Stimulated activated CD4-positive, alpha-beta T cell treated with anti-CD3 and anti-CD28 coated beads, Interleukin-12 subunit alpha, Interleukin-12 subunit beta, amount 100 ng/mL, for 4 hours (primary cell): ENCODE results near the gene UNC45A.

Experiments
- DNase-seq: peaks from one replicate; pipeline ENCODE4 v3.0.0-alpha.2; 2020

The UNC45A gene

DNA sequence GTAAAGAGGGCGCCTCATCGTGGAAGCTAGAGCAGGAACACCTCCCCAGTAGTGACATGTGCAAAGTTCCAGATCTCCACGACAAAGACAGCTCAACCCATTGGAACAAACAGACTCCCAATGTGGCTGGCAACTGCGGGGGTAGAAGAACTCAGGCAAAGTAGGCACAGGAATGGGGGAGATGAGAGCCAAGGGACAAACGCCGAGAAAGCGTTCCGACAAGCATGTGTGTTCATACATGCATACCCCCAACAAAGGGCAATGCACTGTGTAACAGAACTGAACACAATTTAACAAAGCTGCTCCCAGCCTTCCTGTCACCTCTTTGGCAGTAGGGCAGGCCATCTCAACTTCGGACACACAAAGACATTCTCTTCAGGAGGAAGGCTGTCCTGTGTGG lies 31.2 kb downstream of the UNC45A start:
- DNase-seq: no peak

DNA sequence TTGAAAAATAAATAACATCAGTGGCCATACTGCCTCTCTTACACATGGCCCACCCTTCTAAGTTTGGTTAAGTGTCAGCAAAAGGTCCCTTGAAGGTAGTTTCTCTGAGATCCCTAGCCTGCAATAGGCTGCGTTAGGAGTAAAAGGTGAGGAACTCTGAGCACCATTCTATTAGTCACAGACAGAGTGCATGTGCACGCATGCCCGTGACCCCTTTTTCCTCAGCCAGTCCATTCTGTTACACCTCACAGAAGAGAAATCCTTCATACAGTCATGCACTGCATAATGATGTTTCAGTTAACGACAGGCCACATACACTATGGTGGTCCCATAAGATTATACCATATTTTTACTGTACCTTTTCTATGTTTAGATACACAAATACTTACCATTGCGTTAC lies 32.1 kb downstream of the UNC45A start:
- no peak for DNase-seq

DNA sequence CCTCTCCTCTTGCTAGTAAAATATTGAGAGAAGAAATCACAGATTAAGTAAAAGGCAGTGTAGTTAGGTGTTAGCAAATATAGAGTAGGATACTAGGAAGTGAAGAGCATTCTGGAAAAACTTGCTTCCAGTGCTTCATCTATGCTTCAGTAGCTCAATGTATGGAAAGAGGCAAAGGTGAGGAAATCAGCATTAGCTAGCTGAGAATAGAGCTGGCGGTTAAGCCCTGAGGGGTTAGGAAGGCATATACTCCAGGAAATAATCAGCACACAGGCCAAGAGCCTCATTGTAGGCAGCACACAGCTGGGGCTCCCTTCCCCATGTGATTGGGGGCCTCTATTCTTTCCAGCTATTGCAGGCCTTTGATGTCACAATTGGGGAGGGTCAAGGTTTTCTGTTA lies 33.3 kb downstream of the UNC45A start:
- DNase-seq: no peak

DNA sequence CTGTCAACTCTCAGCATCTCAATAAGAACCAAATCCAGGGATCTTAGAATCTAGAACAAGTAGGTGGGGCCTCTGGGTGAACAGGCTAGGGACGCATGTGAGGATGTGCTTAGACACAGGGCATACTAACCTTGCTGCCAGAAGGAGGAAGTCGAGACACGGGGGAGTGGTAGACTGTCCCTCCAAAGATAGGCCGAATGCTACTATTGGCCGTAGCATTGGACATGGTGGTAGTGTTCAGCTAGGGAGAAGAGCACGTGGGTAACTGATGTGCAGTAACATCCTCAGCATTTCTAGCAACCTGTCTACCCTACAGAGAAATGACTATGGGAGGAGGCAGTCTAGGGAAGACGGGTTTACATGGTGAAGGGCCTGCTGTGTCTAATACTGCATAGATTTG lies 35.2 kb downstream of the UNC45A start:
- no peak for DNase-seq

DNA sequence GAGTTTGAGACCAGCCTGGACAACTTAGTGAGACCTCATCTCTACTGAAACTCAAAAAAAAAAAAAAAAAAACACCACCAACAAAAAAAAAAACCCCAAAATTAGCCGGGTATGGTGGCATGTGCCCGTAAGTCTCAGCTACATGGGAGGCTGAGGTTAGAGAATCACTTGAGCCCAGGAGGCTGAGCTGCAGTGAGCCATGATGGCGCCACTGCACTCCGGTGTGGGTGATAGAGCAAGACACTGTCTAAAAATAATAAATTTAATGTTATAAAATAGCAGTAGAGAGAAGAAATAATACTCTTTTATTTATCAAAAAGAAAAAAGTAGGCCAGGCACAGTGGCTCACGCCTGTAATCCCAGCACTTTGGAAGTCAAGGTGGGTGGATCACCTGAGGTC lies 37.0 kb downstream of the UNC45A start:
- DNase-seq: no peak

DNA sequence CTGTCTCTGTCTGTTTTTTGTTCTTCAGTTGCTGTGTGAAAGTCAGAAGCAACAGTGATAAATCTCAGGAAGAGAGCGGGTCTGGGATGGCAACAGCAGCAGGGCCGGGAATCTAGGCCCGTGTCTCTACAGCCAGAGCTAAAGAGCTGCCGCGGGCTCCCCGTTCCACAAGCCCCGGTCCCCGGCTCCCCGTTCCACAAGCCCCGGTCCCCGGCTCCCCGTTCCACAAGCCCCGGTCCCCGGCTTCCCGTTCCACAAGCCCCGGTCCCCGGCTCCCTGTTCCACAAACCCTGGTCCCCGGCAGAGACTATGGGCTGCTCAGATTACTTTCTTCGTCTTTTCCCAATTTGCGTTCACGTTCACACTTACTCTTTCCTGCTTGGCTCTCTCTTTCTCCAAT lies 39.1 kb downstream of the UNC45A start:
- no peak for DNase-seq

DNA sequence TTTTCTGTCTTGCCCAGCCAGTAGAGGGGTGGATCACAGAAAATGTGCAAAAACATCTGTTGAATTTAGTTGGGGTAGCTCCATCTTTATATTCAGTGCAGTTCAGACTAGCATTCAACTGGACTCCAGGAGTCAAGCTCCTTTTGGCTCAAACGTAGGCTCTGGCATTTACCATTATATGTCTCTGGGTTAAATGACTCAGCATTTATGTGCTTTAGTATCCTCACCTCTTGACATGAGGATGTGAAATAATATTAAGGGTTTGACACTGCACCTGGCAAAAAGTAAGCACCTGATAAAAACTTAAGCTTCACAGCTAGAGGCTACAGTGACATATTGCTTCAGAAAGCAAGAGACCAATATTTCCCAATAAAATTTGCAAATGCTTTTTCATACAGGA lies 44.5 kb downstream of the UNC45A start:
- no peak for DNase-seq

DNA sequence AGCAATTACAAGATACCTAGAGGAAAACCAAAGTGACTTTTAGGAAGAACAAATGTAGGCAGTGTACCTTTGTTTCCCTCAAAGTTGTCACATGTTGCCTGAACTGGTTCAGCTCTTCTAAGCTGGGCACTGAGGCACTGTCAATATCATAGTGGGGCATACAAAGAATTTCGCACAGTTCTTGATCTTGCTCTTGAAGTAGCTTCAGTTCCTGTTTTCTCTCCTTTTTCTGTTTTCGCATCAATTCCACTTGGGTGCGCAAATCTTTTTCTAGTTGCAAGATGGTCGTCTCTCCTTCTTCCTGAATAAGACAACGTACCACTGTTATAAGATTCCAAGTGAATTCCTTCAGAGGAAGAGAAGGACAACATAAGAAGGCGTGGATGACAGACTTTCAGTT lies 46.6 kb downstream of the UNC45A start:
- no peak for DNase-seq

DNA sequence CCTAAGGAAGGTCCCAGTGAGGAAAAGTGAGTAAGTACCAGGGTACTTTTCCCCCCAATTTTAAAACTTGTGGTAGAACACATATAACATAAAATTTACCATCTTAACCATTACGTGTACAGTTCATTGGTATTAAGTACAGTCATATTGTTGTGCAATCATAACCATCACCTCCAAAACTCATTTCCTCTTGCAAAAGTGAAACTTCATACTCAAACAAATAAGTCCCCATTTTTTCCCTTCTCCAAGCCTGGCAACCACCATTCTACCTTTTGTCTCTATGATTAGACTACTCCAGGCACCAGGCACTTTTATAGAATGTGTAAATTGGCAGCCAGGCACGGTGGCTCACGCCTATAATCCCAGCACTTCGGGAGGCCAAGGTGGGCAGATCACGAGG lies 47.0 kb downstream of the UNC45A start:
- DNase-seq: no peak

DNA sequence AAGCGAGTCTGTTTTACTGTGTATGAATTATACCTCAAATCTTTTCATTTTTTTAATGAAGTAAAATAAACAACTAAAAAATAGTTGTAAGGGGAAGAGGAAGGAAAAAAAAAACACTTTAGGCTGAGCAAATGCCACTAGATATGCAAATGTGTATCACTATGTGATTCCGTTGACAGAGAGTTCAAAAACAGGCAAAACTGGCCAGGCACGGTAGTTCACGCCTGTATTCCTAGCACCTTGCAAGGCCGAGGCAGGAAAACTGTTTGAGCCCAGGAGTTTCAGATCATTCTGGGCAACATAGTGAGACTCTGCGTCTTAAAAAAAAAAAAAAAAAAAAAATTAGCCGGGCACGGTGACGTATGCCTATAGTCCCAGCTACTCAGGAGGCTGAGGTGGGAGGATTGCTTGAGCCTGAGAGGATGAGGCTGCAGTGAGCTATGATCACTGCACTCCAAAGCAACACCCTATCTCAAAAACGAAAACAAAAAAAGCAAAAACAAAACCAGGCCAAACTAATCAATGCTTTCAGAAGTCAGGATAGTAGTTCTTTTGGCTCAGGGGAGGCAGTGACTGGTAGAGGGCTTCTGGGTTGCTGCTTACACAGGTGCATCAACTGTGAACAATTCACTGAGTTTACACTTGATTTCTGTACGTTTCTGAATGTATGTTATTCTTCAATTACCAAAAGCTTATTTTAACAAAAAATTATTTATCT lies 51.9 kb downstream of the UNC45A start:
- DNase-seq: no peak

DNA sequence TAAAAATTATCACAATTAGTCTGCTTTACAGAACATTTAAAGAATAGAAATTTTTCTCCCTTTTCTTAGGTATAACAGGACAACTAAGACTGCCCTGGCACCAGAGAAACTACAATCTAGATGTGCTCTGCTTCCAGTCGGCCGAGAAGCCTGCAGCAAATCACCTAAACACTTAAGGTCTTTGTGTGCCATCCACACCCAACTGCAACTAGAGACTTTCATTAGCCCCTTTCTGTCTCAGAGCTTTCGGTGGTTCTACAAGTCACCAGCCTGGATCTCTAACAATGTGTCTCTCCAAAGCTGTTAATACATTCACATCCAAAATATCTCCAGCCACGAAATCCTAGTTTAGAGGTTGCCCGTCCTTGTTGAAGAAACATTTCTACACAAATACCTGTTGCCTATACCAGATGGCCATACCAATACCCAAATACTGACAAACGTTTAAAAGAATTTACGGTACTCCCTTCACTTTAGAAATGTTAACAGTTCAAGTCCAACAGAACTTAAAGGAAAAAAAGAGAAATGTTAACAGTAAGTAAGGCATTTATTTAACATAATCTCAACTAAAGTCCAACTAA lies 52.6 kb downstream of the UNC45A start:
- no peak for DNase-seq

DNA sequence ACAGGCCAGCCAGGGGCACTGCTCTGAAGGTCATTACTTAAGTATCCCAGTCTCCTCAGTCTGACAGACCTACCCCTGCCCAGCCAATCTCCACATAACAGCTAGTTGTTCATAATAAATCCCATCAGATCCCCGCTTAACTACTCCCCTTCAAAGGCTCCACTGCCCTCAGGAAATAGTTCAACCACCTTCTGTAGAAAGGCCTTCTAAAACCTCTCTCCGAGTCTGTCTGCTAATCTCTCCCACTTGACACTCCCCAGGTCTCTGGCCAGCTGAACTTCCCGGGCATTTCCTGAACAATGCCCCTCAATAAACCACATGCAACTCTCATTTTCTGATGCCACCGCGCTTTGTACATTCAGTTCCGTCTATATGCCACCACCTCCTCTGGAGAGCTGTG lies 53.2 kb downstream of the UNC45A start:
- no peak for DNase-seq

DNA sequence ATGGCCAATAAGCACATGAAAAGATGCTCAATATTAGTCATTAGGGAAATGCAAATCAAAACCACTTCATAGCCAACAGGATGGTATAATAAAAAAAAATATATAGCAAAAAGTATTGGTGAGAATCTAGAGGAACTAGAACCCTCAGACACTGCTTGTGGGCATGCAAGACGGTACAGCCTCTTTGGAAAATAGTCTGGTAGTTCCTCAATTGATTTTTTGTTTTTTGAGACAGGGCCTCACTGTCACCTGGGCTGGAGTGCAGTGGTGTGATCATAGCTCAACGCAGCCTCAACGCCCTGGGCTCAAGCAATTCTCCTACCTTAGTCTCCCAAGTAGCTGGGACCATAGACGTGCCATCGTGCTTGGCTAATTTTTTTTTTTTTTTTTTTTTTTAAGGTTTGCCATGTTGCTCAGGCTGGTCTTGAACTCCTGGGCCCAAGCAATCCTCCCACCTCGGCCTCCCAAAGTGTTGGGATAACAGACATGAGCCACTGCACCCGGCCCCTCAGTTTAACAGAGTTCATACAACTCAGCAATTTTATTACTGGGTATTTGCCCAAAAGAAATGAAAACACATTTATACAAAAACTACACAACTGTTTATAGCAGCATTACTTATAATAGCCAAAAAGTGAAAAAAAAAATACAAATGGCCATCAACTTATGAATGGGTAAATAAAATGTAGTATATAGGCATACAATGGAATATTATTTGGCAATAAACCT lies 54.1 kb downstream of the UNC45A start:
- no peak for DNase-seq

DNA sequence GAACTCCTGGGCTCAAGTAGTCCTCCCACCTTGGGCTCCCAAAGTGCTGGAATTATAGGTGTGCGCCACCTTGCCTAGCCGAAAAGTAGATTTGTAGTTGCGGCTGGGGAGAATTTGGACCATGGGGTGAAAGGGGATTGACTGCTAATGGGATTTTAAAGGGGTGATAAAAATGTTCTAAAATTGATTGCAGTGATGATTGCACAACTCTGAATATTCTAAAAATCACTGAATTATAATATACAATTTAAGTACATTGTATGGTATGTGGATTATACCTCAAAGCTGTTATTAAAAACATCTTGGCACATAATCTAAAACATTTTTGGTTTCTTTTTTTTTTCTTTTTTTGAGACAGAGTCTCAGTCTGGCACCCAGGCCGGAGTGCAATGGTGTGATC lies 55.4 kb downstream of the UNC45A start:
- no peak for DNase-seq

DNA sequence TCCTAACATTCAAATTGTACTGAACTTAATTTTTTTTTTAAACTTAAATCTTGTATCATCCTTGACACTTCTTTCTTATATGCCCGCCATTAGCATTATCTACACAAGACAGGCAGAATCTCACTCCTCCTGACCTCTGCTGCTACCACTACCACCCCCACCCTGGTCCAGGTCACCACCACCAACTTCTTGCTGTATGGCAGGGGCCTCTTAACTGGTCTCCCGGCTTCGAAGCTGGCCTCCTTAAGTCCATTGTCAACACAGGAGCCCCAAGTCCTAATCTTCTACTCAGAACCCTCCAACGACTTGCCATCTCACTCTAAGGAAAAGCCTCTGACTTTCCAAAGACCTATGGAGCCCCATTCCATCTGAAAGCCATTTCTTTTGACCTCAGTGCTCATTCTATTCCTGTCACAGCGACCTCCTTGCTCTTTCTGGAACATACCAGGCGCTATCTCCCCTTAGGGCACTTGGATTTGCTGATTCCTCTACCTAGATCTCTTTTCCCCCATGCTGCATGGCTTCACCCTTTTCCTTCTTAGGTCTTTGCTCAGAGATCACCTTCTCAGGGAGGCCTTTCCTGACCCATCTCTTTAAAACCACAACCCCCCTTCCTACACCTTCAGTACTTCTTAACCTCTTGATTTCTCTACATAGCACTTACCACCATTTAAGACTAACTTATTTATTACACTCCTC lies 56.7 kb downstream of the UNC45A start:
- no peak for DNase-seq

DNA sequence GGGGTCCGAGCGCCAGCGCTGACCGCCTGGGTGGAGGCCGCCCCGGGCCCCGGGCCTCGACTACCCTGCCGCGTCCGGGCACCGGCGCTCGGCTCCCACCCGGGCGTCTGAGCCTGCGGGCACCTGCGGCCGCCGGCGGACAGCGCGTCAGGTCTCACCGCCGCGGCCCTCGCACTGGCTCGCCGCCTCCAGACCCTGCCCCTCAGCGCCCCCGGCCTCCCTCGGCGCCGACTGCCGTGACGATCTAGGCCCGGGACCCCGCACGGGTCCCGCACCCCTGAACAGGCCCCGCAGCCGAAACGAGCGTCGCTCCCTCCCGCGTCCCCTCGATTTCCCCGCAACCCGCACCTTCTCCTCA lies 59.0 kb downstream of the UNC45A start:
- DNase-seq: peak; percentile 6

DNA sequence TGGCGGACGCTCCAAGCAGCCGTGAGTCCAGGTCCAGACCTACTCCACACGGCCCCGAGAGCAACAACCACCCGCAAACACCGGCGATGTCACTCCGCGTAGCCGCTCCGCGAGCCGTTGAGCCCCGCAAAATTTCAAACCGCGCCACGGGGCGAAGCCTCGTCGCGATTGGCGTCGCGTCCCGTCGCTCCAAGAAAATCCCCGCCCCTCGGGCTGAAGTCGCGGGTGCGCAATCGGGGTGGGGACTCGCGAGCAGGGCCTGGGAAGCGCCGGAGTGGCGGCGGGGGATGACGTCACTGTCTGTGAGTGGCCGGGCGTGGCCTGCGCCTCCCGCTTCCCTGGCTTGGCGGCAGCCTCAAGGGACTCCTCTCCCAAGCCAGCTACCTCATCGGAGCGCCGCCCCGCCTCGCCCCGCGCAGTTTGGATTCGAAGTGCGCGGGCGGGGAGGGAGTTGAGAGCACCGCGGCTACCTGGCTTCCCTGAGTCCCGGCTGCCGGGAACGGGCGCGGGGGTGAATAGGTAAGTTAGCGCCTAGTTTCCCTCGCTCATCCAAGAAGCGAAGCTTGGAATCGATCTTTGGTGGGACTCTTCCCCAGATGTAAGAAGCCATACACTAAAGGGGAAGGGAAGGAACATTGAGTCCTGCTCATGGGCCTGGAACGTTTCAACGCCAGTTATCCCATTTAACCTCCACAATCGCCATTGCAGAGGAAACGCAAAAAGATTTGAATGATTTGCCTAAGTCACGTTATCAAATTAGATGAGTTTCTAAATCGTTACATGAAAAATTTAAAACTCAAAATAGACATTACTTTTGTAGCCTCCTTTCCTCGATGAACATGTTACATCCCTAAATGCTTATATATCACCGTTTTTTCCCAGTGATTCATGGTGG lies 59.6 kb downstream of the UNC45A start, which contains the start of gene PRC1:
TSS of gene PRC1 (minus strand) at position 119 of the 895 bp plus-strand sequence. CDS start at position 1, 118 bp downstream.
- DNase-seq: peak; percentile 97

DNA sequence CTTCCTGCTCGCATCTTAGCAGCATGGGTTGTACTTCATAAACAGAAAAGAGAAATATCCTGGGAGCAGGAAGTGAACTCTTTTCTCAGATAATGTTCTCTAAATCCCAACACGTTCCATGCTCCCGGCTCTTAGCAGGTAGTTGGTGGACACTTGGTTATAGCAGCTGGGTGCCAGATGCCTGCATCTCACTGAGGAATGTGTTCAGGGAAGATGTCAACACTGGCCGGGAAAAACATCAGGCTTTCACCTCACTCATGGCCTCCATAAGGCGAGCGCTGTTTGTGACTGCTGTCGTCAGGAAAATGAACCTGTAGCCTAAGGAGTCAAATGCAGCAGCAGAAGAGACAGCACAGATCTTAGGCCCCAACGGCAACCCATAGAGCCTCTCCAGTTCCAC lies 63.7 kb downstream of the UNC45A start:
- DNase-seq: no peak

DNA sequence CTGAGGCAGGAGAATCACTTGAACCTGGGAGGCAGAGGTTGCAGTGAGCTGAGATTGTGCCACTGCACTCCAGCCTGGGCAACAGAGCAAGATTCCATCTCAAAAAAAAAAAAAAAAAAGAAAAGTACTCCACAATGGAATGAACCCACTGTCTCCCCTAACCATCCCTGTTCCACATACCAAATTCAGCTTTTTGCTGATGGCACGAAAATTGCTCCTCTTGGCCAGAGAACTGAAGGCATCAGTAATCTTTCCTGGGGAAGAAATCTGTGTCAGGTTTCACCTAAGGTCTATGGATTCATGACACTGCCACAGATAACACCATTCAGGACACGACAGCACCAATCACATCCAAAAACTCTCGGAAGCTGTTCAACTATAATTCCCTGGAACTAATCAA lies 66.1 kb downstream of the UNC45A start:
- DNase-seq: no peak
